NCI-H2196 (cell line): Measurements from ENCODE around the gene WASHC2A.
"Not testable (repeated sequence)": the region's sequence is repeated elsewhere in the genome, so short reads cannot be mapped to it uniquely, and the experiment has no call there.

Experiments used
- DNase-seq: peaks from one replicate; lab custom pipeline; 2025; ENCODE audit not compliant: unreplicated experiment; lab: John Stamatoyannopoulos, UW

Gene WASHC2A

DNA sequence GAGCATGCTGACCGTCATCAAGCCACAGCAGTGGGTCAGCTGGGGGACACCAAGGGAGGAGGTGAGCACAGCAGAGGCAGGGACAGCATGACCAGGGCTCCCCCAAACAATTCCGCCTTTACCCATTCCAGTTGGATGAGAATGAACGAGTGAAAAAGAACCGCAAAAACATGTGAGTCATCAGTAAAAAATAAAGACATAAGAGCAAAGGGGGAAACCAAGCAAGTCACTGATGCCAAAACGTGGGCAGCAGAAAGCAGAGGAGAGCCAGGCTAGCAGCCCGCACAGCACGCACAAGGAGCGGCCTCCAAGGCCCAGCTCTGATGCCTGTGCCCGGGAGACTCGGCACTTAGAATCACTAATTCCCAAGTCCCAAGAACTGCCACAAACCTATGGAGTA lies 7.8 kb upstream of the WASHC2A start:
- not testable (repeated sequence) for DNase-seq

DNA sequence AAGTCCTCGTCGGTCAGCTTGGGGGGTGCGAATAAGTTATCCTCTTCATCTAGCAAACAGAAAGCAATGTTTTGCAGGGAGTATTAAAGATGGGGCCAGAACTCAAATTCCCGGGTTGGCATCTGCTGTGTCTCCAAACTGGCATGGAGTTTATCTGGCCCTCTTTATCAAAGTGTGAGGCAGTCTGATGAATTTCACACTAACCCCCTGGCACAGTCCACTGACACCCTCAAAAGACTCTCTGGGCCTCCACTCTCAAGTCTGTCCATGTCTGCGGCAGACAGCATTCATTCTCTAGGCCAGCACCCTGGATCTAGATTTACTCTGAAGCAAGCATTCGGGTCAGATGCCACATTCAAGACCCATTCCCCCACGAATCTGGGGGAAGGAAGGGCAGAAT lies 6.2 kb upstream of the WASHC2A start:
- DNase-seq = not testable (repeated sequence)

GRCh38 chr10:50063100-50063499 lies 4.7 kb upstream of the WASHC2A start:
- no peak for DNase-seq

DNA sequence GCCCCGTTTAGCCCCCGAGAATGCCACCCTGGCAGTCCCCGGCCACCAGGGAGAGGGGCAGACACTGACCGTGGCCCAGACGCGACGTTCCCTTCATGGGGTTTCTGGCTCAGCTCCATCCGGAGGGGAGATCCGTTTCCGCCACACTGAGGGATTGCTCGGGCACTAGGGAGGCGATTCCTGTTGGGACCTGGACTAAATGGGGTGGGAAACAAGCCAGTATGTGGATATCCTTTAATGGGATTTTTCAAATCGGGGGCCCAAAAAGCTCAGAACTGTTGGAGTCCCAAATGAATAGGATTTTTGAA lies 552 bp downstream of the WASHC2A start:
- not testable (repeated sequence) for DNase-seq

DNA sequence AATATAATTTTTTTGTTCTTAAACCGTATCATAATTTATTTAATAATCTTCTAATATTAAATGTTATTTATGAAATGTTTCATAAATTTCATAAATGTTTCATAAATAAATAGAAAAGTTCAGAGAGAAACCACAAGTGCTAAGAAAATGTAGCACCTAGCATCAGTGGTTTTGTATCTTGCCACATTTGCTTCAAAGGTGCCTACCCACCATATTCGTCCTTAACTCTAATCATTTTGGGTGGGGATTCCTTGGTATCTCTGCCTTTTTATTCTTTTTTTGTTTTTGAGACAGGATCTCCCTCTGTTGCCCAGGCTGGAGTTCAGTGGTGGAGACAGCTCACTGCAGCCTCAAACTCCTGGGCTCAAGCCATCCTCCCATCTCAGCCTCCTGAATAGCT lies 7.4 kb downstream of the WASHC2A start:
- DNase-seq = not testable (repeated sequence)

- DNase-seq = not testable (repeated sequence)
Observed at GRCh38 chr10:50075544-50075943, 7.8 kb downstream of the WASHC2A start.

DNA sequence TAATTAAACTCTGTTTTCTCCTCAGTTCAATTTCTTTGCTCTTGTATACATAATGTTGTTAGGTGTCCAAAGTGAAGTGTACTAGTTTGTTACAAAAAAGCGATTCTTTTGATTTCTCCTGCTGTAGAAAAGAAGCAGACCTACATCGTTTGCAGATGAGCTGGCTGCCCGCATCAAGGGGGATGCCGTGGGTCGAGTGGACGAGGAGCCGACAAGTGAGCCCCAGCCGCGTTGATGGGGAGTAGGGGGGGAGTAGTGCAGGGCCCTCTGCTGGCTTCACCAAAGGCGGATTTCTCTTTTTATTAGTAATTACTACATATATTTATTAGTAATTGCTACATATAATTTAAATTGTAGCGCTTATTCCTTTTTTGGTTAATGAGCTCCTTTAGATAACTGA lies 23.6 kb downstream of the WASHC2A start:
- DNase-seq = not testable (repeated sequence)

DNA sequence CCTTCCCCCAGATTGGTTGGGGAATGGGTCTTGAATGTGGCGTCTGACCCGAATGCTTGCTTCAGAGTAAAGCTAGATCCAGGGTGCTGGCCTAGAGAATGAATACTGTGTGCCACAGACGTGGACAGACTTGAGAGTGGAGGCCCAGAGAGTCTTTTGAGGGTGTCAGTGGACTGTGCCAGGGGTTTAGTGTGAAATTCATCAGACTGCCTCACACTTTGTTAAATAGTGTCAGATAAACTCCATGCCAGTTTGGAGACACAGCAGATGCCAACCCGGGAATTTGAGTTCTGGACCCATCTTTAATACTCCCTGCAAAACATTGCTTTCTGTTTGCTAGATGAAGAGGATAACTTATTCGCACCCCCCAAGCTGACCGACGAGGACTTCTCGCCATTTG lies 25.2 kb downstream of the WASHC2A start:
- DNase-seq = not testable (repeated sequence)

DNA sequence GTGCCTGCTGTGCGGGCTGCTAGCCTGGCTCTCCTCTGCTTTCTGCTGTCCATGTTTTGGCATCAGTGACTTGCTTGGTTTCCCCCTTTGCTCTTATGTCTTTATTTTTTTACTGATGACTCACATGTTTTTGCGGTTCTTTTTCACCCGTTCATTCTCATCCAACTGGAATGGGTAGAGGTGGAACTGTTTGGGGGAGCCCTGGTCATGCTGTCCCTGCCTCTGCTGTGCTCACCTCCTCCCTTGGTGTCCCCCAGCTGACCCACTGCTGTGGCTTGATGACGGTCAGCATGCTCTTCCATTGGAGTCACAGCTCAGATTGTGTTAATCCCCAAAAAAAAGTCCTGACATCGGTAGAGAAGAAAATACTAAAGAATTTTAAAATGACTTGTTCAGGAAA lies 26.9 kb downstream of the WASHC2A start:
- DNase-seq = not testable (repeated sequence)

DNA sequence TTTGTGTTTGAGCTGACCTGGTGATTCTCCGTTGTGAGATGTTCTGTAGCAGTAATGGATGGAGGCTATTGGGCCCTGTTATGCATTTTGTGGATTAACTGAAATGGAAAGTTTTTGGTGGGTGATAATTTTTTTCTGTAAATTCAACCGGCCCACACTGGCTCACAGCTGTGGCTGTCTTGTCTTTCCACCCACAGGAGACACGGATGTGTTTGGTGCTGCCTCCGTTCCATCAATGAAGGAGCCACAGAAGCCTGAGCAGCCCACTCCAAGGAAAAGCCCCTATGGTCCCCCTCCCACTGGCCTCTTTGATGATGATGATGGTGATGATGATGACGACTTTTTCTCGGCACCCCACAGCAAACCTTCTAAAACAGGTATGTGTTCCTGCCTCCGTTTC lies 27.6 kb downstream of the WASHC2A start:
- DNase-seq = not testable (repeated sequence)

DNA sequence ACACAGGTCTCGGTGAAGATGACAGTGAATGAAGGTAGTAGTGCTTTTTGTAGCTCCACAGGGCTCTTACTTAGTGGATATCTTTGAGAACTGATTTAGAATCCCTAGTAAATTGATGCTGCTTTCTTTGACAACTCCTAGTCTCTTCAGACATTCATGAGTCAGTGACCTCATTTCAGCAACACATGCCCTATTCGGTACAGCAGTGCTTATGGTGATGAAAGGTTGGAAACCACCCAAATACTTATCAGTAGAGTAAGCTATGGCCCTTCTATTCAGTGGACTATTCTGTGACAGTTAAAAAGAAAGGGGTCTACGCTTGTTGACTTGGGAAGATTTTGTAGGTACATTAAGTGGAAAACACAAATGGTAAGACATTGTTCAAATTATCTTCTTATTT lies 29.0 kb downstream of the WASHC2A start:
- not testable (repeated sequence) for DNase-seq

DNA sequence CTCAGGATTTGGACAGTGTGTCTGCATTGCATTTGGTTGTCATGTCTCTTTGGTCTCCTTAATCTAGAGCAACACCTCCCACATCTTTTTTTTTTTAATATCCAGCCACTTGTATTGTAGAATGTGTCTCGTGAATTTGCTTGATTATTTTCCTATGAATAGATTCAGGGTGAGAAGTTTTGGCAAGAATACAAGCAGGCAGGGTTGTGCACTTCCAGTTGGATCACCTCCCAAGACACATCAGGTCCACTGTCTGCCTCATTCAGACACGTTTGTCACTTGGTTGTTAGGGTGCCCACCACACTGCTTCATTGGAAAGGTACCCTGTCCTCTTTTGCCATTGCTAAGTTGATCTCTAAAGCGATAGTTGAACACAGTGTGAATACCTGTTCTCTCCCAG lies 30.9 kb downstream of the WASHC2A start:
- DNase-seq = not testable (repeated sequence)

DNA sequence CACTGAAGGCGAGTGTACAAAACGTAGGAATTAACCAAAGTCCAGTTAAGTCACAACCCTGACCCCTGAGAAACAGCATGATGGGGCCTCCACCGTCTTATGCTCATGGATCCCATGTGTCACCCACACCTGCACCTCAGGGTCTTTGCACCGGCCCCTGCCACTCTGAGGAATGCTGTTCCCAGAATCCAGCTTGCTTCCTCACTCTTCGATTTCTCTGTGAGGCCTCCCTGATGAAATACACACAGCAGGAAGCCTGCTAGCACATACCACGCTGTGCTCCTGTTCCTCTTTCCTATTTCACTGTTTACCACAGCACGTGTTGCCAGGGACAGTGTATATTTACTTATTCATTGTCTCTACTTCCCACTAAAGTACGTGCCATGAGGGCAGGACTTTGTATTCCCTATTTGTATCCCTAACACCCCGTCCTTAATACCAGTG lies 33.4 kb downstream of the WASHC2A start:
- not testable (repeated sequence) for DNase-seq

GRCh38 chr10:50101747-50102146 lies 34.0 kb downstream of the WASHC2A start:
- DNase-seq = not testable (repeated sequence)

GRCh38 chr10:50102267-50102666 lies 34.5 kb downstream of the WASHC2A start:
- DNase-seq = not testable (repeated sequence)

DNA sequence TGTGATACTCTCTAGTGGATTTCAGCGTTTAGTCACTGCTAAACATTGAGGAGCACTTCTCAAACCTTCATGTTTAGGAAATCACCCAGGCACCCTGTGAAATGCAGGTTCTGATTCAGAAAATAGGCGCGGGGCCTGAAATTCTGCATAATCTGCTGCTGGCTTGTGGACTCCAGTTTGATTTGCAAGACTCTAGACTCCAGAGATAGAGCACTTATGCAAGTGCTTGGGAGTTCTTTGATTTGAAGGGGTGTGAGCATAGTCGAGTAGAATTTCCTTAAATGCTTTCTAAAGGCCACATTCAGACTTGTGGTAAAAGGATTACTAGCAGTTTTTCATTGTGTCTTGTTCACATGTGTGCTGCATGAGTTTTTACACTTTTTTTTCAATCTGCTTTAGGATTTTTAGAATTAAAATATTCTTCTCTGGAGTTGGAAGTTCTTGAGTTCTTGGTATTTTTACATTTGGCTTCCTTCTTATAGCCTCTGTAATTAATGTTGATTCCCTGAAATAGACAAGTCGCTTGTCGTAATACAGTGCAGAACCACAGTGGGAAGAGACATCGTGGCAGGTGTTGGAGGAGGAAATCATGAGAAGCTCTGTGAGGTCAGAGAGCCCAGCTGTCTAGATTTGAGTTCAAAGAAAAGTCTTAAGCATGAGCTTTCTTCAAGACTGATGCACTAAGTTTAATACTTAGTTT lies 41.4 kb downstream of the WASHC2A start:
- not testable (repeated sequence) for DNase-seq

DNA sequence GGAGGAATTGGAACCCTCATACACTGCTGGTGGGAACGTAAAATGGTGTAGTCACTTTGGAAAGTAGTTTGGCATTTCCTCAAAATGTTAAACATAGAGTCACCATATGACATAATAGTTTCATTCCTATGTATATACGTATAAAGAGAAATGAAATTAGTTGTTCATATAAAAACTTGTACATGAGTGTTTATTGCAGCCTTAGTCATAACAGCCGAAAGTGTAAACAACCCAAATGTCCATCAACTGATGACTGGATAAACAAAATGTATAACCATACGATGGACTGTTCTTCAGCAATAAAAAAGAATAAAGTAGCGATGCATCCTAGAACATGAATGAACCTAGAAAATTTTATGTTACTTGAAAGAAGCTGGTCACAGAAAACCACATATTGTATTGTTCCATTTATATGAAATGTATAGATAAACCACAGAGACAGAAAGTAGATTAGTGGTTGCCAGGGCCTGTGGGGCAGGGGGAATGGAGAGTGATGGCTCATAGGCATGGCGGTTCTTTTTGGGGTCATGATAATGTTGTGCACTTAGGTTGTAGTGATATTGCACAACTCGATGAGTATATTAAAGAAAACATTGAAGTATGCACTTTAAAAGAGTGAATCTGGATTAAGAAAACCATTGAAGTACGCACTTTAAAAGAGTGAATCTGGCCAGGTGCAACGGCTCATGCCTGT lies 44.8 kb downstream of the WASHC2A start:
- not testable (repeated sequence) for DNase-seq

DNA sequence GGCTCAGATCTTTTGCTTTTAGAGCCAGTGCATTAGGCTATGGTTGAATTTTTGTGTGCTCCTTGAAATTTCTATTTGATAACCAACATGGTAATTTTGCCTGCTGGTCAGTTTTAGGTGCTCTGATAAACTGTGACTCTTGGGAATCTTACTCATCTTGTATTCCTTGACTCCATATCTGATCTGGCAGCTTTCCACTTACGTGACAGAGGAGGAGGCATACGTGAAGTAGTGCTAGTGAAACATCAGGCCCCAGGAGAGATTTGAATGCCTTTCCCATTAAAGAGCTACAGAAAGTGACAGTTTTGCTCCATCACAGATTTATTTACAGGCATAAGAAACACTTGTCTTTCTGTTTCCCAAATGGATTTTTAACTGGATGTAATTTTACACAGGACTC lies 59.0 kb downstream of the WASHC2A start:
- DNase-seq = not testable (repeated sequence)

- not testable (repeated sequence) for DNase-seq
Observed at GRCh38 chr10:50127770-50128292, 60.1 kb downstream of the WASHC2A start.

- not testable (repeated sequence) for DNase-seq
Observed at GRCh38 chr10:50131245-50131965, 63.7 kb downstream of the WASHC2A start.

- not testable (repeated sequence) for DNase-seq
Observed at GRCh38 chr10:50132322-50132721, 64.6 kb downstream of the WASHC2A start.

GRCh38 chr10:50132841-50133240 lies 65.1 kb downstream of the WASHC2A start:
- not testable (repeated sequence) for DNase-seq
